Hepatocyte (in vitro differentiated cells): ENCODE results near the gene CYB561D2. TPM values are rescaled to one million over a fixed set of nuclear protein-coding genes. Genes with fewer than 3 reads are reported as not detected.
A peak's percentile ranks its signal among the peaks of the same experiment; 100 is the strongest.

Experiments
- DNase-seq: peaks from one replicate; pipeline ENCODE4 v3.0.0-alpha.2; 2016; ENCODE audit warnings: low spot score
- H2AFZ ChIP-seq: fragments of 200-600 bp; sonication (generic); 2 replicates; pipeline ENCODE4 v1.6.0; 2016; ENCODE audit warnings: antibody characterized with exemption, mild to moderate bottlenecking
- H3K27ac ChIP-seq: fragments of 200-600 bp; sonication (generic); 2 replicates; pipeline ENCODE4 v1.5.1; 2016; ENCODE audit warnings: mild to moderate bottlenecking
- H3K27me3 ChIP-seq: fragments of 200-600 bp; sonication (generic); 2 replicates; pipeline ENCODE4 v1.6.1; 2016
- H3K36me3 ChIP-seq: fragments of 200-600 bp; sonication (generic); replicated peaks from 2 replicates; pipeline ENCODE4 v1.5.1; 2016; ENCODE audit warnings: low read depth; ENCODE audit not compliant: insufficient read depth
- H3K4me1 ChIP-seq: fragments of 200-600 bp; sonication (generic); 2 replicates; pipeline ENCODE4 v1.5.1; 2016; ENCODE audit warnings: mild to moderate bottlenecking, moderate library complexity; ENCODE audit not compliant: insufficient read depth
- H3K4me2 ChIP-seq: fragments of 200-600 bp; sonication (generic); 2 replicates; pipeline ENCODE4 v1.6.0; 2016
- H3K4me3 ChIP-seq: fragments of 200-600 bp; sonication (generic); 2 replicates; pipeline ENCODE4 v1.5.1; 2016; ENCODE audit warnings: mild to moderate bottlenecking
- H3K79me2 ChIP-seq: fragments of 200-600 bp; sonication (generic); 2 replicates; pipeline ENCODE4 v1.6.0; 2017; ENCODE audit warnings: mild to moderate bottlenecking
- H3K9me2 ChIP-seq: fragments of 200-600 bp; sonication (generic); replicated peaks from 2 replicates; pipeline ENCODE4 v1.6.0; 2017; ENCODE audit warnings: mild to moderate bottlenecking; ENCODE audit not compliant: insufficient read depth
- H3K9me3 ChIP-seq: fragments of 200-600 bp; sonication (generic); 2 replicates; pipeline ENCODE4 v1.5.1; 2016; ENCODE audit warnings: low read depth, mild to moderate bottlenecking
- H4K20me1 ChIP-seq: fragments of 200-600 bp; sonication (generic); 2 replicates; pipeline ENCODE4 v1.6.0; 2016; ENCODE audit warnings: mild to moderate bottlenecking; ENCODE audit not compliant: insufficient read depth, poor library complexity, severe bottlenecking
- EZH2 ChIP-seq: fragments of 200-600 bp; sonication (generic); IDR thresholded peaks from 2 replicates; pipeline ENCODE4 v1.6.1; 2016; ENCODE audit warnings: antibody characterized with exemption, mild to moderate bottlenecking, borderline replicate concordance
- EZH2phosphoT487 ChIP-seq: fragments of 200-600 bp; sonication (generic); IDR thresholded peaks from one replicate; pipeline ENCODE4 v1.6.1; 2018; ENCODE audit warnings: antibody characterized with exemption, mild to moderate bottlenecking, low read depth, moderate library complexity; ENCODE audit not compliant: unreplicated experiment, severe bottlenecking
- WGBS: methylation state at CpG from one replicate; pipeline ENCODE4 v1.1.6; 2016; ENCODE audit warnings: low lambda C conversion rate; ENCODE audit errors: missing lambda C conversion rate; 5-methylcytosine and 5-hydroxymethylcytosine counted together
- polyA plus RNA-seq: library from polyadenylated mRNA; unstranded; fragments of >200 nt; fragmentation: Nextera tagmentation; extraction: Ambion mirVana; gene quantifications from 2 replicates; pipeline ENCODE4 v1.2.1, GENCODE V29; 2016
- total RNA-seq: library from RNA; depleted of rRNA; stranded (reverse); fragments of >200 nt; gene quantifications from 2 replicates; pipeline ENCODE4 v1.2.3, GENCODE V29; 2014
- TF ChIP-seq, protein P1 (sequence below): fragments of 200-600 bp; sonication (generic); IDR thresholded peaks from 2 replicates; pipeline ENCODE4 v1.5.1; 2016; ENCODE audit warnings: antibody characterized with exemption, mild to moderate bottlenecking; ENCODE audit not compliant: poor library complexity

Gene CYB561D2
- total and polyA plus RNA-seq, 2 experiments from 2014 or later: 37.3 to 40.5 TPM

DNA sequence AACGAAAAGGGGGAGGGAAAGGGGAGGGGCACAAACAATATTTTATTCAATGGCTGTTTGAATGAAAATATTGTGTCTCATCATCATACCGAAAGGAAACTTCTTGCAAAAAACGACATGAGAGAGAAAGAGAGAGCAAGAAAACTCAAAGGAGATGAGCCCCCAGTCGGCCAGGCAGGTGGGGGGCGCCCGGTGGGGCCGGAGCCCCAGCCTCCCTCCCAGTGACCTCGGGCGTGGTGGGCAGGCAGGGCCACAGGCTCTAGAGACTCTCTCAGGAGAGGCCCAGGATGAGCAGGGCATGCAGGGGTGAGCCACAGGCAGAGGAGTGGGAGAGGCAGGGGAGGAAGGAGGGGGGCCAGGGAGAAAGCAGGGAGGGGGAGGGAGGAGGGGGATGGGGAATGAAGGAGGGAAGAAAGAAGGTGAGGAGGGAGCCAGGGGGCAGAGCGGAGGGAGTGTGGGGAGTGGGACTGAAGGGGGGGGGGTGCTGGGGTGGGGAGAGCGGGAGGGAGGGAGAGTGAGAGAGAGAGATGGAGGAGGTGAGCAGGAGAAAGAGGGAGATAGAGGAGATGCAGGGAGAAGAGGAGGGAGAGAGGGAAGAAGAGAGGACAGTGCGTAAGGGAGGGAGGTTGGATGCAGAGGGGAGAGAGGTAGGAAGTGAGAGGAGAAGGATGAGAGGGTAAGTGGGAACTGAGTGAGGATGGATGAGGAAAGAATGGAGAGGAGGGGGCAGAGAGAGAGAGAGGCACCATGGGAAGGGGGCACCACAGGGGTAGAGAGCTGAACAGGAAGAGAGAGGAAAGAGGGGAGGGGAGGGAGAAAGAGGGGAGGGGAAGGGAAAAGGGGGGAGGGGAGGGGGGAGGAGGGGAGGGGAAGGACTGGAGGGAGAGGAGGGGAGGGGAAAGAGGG is 22.7 kb downstream of the CYB561D2 start:
- no peak overlapping the region for H3K4me3 ChIP-seq
- no peak overlapping the region for H3K27ac ChIP-seq
- 69% methylated on average over 10 of the region's 12 CpGs for WGBS
- no peaks in the 10 kb centered on the region for H3K27me3 ChIP-seq
- no peaks in the 10 kb centered on the region for H3K36me3 ChIP-seq
- H3K79me2 ChIP-seq: no peaks in the 10 kb centered on the region
- TF ChIP-seq EZH2: no peak
- TF ChIP-seq, protein P1, sequence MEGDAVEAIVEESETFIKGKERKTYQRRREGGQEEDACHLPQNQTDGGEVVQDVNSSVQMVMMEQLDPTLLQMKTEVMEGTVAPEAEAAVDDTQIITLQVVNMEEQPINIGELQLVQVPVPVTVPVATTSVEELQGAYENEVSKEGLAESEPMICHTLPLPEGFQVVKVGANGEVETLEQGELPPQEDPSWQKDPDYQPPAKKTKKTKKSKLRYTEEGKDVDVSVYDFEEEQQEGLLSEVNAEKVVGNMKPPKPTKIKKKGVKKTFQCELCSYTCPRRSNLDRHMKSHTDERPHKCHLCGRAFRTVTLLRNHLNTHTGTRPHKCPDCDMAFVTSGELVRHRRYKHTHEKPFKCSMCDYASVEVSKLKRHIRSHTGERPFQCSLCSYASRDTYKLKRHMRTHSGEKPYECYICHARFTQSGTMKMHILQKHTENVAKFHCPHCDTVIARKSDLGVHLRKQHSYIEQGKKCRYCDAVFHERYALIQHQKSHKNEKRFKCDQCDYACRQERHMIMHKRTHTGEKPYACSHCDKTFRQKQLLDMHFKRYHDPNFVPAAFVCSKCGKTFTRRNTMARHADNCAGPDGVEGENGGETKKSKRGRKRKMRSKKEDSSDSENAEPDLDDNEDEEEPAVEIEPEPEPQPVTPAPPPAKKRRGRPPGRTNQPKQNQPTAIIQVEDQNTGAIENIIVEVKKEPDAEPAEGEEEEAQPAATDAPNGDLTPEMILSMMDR: no peak
- TF ChIP-seq EZH2phosphoT487: no peak
- no peak overlapping the region for H2AFZ ChIP-seq
- no peak overlapping the region for H3K4me2 ChIP-seq
- no peaks in the 10 kb centered on the region for H3K9me3 ChIP-seq
- no peak for DNase-seq
- H3K9me2 ChIP-seq: no peaks in the 10 kb centered on the region
- H3K4me1 ChIP-seq: peaks cover 3% of the 10 kb centered on the region
- no peaks in the 10 kb centered on the region for H4K20me1 ChIP-seq

- Histone ChIP-seq H3K9me3 (no peaks in the 10 kb centered on the region), H3K9me2 (no peaks in the 10 kb centered on the region), H3K27ac (no peak overlapping the region), H3K4me3 (no peak overlapping the region), H4K20me1 (no peaks in the 10 kb centered on the region), H3K79me2 (no peaks in the 10 kb centered on the region), H2AFZ (no peak overlapping the region), H3K4me1 (peaks cover 3% of the 10 kb centered on the region), H3K36me3 (no peaks in the 10 kb centered on the region), H3K4me2 (no peak overlapping the region), H3K27me3 (no peaks in the 10 kb centered on the region)
- TF ChIP-seq EZH2 (no peak), EZH2phosphoT487 (no peak)
- TF ChIP-seq, protein P1: no peak
- WGBS: 81% methylated on average over 17 of the region's 22 CpGs
- DNase-seq: no peak
Observed at GRCh38 chr3:50374363-50375257, 23.9 kb downstream of the CYB561D2 start.

- Histone ChIP-seq H3K4me1 (peaks cover 3% of the 10 kb centered on the region), H3K79me2 (no peaks in the 10 kb centered on the region), H3K27ac (no peak overlapping the region), H3K9me2 (no peaks in the 10 kb centered on the region), H3K36me3 (no peaks in the 10 kb centered on the region), H2AFZ (no peak overlapping the region), H3K27me3 (no peaks in the 10 kb centered on the region), H3K9me3 (no peaks in the 10 kb centered on the region), H3K4me2 (no peak overlapping the region), H4K20me1 (no peaks in the 10 kb centered on the region), H3K4me3 (no peak overlapping the region)
- DNase-seq: no peak
- no peak for TF ChIP-seq EZH2phosphoT487
- TF ChIP-seq, protein P1: peak; percentile 3
- 71% methylated on average over 7 of the region's 7 CpGs for WGBS
Observed at GRCh38 chr3:50375258-50375931, 24.7 kb downstream of the CYB561D2 start.
